ENCODE data around the gene PPFIBP1. TPM values are rescaled to one million over a fixed set of nuclear protein-coding genes. Genes with fewer than 3 reads are reported as not detected.

The PPFIBP1 gene
- total RNA-seq, 4 donors from 2014 or later: 36.7 to 115 (median 41.5) TPM

DNA sequence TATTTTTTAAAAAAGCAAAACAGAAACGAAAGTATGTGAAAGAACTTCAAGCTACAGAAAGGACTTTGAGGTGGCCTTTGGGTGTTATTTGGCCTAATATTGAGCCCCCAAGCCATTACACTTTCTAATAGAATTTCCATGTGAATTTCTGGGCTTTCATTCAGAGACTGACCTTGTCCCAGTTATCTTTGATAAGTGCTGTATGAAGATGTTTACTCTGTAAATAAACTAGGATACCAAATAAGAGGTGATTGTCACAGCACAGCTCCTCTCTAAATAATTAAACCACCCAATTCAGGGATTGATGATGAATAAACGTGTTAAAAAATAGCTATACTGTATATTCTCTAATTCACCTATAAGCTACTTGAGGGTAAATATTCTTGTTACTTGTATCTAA is 32.8 kb upstream of the PPFIBP1 start:
- TF ChIP-seq, protein P1, sequence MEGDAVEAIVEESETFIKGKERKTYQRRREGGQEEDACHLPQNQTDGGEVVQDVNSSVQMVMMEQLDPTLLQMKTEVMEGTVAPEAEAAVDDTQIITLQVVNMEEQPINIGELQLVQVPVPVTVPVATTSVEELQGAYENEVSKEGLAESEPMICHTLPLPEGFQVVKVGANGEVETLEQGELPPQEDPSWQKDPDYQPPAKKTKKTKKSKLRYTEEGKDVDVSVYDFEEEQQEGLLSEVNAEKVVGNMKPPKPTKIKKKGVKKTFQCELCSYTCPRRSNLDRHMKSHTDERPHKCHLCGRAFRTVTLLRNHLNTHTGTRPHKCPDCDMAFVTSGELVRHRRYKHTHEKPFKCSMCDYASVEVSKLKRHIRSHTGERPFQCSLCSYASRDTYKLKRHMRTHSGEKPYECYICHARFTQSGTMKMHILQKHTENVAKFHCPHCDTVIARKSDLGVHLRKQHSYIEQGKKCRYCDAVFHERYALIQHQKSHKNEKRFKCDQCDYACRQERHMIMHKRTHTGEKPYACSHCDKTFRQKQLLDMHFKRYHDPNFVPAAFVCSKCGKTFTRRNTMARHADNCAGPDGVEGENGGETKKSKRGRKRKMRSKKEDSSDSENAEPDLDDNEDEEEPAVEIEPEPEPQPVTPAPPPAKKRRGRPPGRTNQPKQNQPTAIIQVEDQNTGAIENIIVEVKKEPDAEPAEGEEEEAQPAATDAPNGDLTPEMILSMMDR (IDR thresholded peaks at IDR 0.05; ENCODE audit: low read depth): no peak

DNA sequence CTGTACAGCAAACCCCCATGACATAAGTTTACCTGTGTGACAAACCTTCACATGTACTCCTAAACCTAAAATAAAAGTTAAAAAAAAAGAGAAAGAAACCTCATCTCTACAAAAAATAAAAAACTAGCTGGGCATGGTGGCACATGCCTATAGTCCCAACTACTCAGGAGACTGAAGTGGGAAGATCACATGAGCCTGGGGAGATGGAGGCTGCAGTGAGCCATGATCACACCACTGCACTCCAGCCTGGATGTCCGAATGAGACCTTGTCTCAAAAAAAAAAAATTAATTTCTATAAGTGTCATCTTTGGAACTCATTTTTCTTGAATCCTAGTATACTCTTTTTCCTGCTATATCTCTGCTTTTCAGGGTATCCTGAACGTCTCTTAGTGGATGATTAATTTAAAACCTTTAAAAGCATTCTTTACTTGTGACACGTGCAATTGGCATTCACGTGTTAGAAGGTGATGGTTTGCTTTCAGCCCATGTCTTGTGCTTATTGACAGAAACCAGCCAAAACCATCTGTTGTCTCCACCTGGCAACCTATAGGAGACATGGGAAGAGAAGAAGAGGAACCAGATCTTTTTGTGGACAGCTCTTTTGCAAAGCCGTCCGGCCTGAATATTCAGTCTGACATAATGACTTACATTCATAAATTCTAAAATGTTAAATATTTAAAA is 30.6 kb upstream of the PPFIBP1 start:
- TF ChIP-seq, protein P1 (IDR thresholded peaks at IDR 0.05; ENCODE audit: low read depth): no peak

DNA sequence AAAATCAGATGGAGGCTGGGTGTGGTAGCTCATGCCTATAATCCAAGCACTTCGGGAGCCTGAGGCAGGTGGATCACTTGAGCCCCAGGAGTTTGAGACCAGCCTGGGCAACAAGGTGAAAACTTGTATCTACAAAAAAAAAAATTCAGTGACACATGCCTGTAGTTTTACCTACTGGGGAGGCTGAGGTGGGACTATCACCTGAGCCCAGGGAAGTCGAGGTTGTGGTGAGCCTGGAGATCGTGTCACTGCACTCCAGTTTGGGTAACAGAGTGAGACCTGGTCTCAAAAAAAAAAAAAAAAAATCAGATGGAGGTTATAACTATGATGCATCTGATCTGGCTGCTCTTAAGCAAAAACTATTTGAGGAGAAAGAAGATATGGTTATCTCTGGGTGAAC is 26.6 kb upstream of the PPFIBP1 start:
- TF ChIP-seq, protein P1 (IDR thresholded peaks at IDR 0.05; ENCODE audit: low read depth): no peak

DNA sequence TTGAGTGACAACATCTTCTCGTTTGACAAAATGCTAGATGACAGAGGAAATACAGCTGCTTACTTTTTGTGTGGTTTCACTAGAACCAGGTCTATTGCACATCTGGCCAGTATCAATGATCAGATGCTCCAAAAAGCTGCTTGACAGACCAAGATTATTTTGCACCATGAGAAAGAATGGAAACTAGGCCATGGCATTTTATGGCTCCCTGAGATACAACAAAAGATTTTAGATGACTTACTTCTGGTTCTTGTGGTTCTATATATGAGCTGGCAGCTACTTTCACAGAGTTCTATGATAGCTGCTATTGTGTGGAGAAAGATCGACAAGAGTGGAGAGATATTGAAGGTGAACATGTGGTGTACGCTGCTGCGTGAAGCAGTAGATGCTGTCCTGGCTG is 25.9 kb upstream of the PPFIBP1 start:
- TF ChIP-seq, protein P1 (IDR thresholded peaks at IDR 0.05; ENCODE audit: low read depth): no peak

DNA sequence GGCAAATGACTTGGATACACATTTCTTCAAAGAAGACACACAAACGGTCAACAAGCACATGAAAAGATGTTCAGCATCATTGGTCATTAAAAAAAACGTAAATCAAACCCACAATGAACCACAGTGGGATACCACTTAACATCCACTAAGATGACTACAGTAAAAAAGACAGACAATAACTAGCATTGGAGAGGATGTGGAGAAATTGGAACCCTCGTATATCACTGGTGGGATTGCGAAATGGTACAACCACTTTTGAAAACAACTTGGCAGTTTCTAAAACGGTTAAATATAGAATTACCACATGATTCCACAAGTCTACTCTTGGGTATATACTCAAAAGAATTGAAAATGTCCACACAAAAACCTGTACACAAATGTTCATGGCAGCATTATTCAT is 25.2 kb upstream of the PPFIBP1 start:
- TF ChIP-seq, protein P1 (IDR thresholded peaks at IDR 0.05; ENCODE audit: low read depth): no peak

DNA sequence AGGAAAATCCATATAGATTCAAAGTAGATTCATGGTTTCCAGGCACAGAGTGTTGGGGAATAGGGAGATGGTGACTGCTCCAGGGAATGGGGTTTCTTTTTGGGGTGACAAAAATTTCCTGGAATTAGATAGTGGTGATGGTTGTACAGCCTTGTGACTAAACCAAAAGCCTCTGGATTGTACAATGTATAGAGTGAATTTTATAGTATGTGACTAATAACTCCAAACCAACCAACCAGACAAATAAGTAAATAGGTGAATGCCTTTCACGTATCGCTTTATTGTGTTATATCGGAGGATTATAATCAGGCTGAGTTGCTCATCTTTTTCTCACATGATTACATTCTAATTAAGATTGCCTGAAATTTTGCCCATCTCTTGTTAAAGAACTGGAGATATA is 24.6 kb upstream of the PPFIBP1 start:
- TF ChIP-seq, protein P1 (IDR thresholded peaks at IDR 0.05; ENCODE audit: low read depth): no peak

DNA sequence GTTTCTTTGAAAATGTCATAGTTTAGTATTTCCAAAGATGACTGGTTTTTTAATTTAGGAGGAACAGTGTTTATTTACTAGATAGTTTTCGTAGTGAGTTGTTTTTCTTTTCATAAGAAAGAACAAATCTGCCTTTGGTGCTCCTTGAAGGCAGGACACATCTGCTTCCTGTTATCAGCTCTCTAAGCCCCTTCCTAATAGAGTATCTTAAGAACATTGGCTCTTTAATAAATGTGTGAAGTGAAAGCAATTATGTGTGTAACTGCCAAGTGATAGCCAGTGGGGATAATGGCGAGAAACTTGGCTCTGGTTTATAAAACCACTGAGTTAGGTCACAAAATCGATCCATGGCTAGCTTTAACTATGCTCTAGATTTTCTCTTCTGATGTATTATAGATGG is 23.5 kb upstream of the PPFIBP1 start:
- TF ChIP-seq, protein P1 (IDR thresholded peaks at IDR 0.05; ENCODE audit: low read depth): no peak

Measured in subcutaneous adipose tissue (tissue), 4 donors.